Islet of Langerhans (tissue), 1 donor: ENCODE data around the gene FUT8.
"Not testable (repeated sequence)": the region's sequence is repeated elsewhere in the genome, so short reads cannot be mapped to it uniquely, and the experiment has no call there.

Experiments
- FAIRE-seq: peaks from one replicate; lab custom pipeline; 2011; peaks lifted over from hg19 to GRCh38; lab: Jason Lieb, UNC

The FUT8 gene

DNA sequence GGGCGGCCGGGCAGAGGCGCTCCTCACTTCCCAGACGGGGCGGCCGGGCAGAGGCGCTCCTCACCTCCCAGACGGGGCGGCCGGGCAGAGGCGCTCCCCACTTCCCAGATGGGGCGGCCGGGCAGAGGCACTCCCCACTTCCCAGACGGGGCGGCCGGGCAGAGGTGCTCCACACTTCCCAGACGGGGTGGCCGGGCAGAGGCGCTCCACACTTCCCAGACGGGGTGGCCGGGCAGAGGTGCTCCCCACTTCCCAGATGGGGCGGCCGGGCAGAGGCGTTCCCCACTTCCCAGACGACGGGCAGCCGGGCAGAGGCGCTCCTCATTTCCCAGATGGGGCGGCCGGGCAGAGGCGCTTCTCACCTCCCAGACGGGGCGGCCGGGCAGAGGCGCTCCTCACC lies 304.3 kb downstream of the FUT8 start:
- not testable (repeated sequence) for FAIRE-seq

DNA sequence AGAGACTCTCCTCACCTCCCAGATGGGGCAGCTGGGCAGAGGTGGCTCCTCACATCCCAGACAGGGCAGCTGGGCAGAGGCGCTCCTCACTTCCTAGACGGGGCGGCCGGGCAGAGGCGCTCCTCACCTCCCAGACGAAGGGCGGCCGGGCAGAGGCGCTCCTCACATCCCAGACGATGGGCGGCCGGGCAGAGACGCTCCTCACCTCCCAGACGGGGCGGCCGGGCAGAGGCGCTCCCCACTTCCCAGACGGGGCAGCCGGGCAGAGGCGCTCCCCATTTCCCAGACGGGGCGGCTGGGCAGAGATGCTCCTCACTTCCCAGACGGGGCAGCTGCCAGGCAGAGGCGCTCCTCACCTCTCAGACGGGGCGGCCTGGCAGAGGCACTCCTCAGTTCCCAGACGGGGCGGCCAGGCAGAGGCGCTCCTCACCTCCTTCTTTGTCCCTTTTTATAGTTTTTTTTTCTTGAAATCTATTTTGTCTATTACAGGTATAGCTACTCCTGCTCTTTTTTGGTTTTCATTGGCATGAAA lies 304.9 kb downstream of the FUT8 start:
- peak; percentile 82 for FAIRE-seq

DNA sequence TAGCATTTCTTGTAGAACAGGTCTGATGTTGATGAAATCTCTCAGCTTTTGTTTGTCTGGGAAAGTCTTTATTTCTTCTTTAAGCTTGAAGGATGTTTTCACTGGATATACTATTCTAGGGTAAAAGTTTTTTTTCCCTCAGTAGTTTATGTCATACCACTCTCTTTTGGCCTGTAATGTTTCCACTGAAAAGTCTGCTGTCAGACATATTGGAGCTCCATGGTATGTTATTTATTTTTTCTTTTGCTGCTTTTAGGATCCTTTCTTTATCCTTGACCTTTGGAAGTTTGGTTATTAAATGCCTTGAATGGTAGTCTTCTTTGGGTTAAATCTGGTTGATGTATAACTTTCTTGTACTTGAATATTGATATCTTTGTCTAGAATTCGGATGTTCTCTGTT lies 306.1 kb downstream of the FUT8 start:
- FAIRE-seq, result peak; percentile 24

DNA sequence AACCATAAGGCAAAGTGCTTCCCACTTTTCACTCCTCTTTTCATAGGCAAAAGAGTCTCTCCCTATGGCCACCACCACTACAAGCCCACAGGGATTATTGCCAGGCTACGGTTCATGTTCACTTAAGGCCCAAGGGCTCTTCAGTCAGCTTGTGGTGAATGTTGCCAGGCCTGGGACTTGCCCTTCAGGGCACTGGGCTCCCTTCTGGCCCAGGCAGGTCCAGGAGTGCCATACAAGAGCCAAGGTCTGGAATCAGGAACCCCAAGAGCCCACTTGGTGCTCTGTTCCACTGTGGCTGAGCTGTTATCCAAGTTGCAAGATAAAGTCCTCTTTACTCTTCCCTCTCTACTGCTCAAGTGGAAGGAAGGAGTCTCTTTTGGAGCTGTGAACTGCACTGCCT lies 307.6 kb downstream of the FUT8 start:
- FAIRE-seq, result no peak

DNA sequence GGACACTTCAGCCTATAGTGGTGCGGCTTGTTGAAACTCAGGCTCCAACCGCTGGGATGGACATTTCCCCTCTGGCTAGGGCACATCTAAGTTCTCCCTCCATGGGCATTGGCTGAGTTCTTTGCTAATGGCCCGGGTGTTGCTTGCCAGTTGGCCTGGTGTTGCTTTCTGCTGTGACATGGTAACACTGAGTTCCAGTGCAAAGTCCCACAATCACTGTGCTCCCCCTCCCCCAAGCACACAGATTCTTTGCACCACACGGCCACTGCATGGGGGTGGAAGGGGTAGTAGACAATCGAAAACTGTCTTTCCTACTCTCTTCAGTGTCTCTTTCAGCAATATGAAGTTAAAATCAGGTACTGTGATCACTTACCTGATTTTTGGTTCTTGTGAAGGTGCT lies 308.2 kb downstream of the FUT8 start:
- no peak for FAIRE-seq

DNA sequence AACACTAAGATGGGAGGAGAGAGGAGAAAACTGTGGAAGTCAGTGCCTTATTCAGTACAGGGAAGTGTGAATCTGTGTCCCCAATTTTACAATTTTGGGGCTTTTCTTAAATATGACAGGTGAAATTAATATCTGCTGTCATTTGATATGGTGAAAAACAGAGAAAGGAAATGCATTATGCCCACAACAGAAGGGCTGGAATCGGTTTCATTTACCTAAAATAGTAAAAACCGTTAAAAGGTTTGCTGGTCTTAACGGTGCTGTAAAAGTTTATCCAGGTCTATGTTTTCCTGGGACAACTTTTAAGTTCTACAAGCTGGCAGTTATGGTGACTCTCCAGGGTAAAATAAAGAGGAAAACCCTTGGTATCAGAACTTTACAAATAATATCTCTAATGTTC lies 310.8 kb downstream of the FUT8 start:
- FAIRE-seq, result no peak

GRCh38 chr14:65728604-65729003 lies 316.1 kb downstream of the FUT8 start:
- FAIRE-seq, result no peak

- no peak for FAIRE-seq
Measured at GRCh38 chr14:65729566-65729965, 317.0 kb downstream of the FUT8 start.

DNA sequence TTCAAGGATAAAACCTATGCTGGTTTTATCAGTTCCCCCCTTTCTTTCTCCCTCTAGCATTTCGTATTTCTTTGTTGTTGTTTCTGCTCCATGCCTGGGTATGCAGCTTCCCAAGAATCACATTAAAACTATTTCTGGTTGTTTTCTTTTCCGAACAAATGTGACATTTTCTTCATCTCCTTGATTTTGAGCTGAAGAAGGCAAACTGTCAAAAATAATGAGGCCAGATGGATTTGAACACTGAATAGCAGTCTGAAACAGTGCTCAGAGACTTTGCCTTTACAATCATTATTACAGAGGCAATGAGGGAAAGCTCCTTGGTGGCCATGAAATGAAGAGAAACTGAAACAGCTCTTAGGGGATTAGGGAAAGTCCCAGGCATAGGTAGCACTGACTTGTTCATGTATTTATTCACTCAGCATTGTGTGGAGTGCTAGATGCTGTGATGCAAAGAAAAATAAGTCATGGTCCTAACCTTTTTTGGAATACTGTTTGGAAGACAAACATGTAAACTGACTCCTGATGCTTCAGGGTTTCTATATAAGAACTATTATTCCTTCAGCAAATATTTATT lies 319.5 kb downstream of the FUT8 start:
- no peak for FAIRE-seq

DNA sequence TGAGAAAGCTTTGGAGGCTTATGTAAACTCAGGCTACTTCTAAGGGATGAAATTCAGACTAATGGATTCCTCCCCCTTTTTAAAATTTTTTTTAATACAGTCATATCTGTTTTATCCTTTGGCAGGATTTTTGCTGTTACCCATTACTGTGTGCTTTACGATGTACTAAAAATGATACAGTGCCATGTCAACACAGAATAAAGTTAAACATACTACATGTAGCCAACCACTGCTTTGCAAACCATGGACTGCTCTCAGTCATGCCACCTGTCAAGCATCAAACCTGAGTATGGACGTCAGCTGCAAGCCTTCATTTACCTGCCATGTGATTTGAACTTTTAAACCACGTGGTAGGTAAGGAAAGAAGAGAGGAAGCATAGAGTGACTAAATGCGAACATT lies 325.8 kb downstream of the FUT8 start:
- no peak for FAIRE-seq

GRCh38 chr14:65745396-65746190 lies 333.1 kb downstream of the FUT8 start:
- FAIRE-seq, result no peak

- FAIRE-seq, result no peak
Measured at GRCh38 chr14:65748796-65749195, 336.3 kb downstream of the FUT8 start.

- FAIRE-seq, result no peak
Measured at GRCh38 chr14:65749287-65749686, 336.8 kb downstream of the FUT8 start.

DNA sequence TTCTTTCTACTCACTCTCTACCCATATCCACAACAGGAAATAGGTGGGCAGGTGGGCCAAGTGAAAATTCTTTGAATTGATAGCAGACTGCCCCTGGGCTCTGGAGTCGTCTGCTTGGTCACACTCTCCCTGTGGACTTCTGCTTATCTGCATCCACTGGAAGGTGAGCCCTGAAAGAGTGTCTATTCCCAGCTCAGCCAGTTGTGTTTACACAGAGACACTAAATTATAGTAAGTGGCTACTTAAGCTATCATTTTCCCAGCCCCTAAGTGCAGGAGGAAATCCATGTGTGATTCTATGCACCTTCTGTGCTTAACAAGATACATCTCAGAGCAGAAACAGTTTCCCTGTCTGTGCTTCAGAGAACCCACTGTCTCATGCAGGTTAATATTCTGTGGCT lies 338.4 kb downstream of the FUT8 start:
- peak; percentile 87 for FAIRE-seq

GRCh38 chr14:65751510-65751909 lies 339.0 kb downstream of the FUT8 start:
- FAIRE-seq, result no peak

DNA sequence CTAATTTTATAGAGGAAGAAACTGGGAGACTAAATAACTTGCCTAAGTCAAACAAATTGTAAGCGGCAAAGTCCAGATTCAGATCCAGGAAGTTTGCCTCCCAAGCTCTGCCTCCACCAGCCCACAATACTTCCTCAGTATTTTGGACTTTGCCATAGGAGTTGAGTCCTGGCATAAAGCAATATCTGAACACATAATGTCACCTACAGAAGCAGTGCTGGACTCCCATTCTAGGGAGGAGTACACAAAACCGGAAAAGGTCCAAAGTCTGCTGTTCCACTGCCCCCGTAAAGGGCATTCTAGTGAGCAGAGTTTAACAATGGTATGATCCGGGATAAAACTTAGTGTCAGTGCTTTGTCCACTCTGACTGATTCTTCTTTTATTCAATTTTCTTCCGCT lies 340.5 kb downstream of the FUT8 start:
- no peak for FAIRE-seq

GRCh38 chr14:65755331-65755730 lies 342.8 kb downstream of the FUT8 start:
- FAIRE-seq, result no peak

- FAIRE-seq, result no peak
Measured at GRCh38 chr14:65756880-65757279, 344.4 kb downstream of the FUT8 start.

DNA sequence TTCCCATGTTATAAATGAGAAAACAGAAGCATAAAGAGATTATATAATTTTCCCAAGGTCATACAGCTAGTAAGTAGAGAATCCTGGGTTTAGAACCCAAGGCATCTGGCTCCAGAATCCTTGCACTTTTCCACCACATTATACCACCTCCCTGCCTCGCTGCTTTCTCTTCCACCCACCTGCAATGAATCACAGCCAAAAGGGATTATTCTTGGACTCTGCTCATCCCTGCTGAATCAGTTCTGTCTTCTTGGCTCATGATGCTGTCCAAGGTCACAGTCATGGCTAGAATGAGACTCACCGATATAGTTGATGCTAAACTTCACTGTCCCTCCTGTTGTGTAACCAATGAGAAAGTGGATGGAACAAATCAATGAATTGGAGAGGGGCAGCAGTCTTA lies 356.6 kb downstream of the FUT8 start:
- FAIRE-seq, result no peak

DNA sequence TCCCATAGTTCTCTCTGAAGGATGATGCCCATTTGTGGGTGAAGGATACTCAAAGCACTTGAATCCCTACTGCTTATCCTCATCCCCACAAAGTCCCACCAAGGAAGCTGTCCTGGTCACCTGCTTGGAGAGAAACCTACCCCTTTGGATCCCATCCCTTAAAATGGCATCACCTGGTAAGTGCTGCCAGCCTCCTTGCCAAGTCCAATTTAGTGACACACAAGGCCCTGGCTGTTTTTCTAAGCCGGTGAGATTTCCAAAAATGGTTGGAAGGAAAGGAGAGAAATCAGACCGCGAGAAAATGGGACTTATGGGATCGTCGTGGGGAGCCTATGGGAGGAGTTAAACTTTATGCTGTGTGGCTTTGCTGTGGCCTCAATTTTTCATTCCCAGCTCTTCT lies 358.2 kb downstream of the FUT8 start:
- no peak for FAIRE-seq

DNA sequence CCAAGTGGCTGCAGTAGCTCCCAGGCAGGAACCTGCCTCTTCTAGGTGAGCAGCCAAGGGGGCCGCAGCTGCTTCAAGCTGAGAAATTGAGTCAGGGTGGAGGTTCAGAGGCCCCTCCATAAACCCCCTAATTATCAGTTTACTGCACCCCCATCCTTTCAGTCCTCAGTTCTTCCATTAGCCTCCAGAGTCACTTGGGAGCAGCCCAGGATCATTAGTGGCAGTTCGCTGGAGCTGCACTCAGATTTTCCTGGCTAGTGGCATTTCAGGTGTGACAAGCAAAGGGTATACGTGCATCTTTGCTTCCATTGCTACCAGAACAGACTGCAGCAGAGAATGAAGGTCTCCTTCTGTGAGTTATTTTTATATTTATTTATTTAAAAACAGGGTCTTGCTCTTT lies 358.7 kb downstream of the FUT8 start:
- no peak for FAIRE-seq

- FAIRE-seq, result no peak
Measured at GRCh38 chr14:65772466-65772865, 359.9 kb downstream of the FUT8 start.

- peak; percentile 27 for FAIRE-seq
Measured at GRCh38 chr14:65772921-65773574, 360.5 kb downstream of the FUT8 start.
